BLaER1 (cell line): ENCODE measurements around the gene CASZ1.
A peak's percentile ranks its signal among the peaks of the same experiment; 100 is the strongest.

Experiments
- H3K27ac ChIP-seq: shearing (Covaris generic); formaldehyde crosslinking; 2 replicates; pipeline ENCODE4 v1.8.1; 2022
- H3K27me3 ChIP-seq: shearing (Covaris generic); formaldehyde crosslinking; 2 replicates; pipeline ENCODE4 v1.8.1; 2022
- H3K36me3 ChIP-seq: shearing (Covaris generic); formaldehyde crosslinking; 2 replicates; pipeline ENCODE4 v1.8.1; 2022
- H3K4me1 ChIP-seq: shearing (Covaris generic); formaldehyde crosslinking; 2 replicates; pipeline ENCODE4 v1.8.1; 2022
- H3K4me2 ChIP-seq: shearing (Covaris generic); formaldehyde crosslinking; 2 replicates; pipeline ENCODE4 v1.8.1; 2022
- H3K4me3 ChIP-seq: shearing (Covaris generic); formaldehyde crosslinking; 2 replicates; pipeline ENCODE4 v1.8.1; 2022
- H3K9ac ChIP-seq: shearing (Covaris generic); formaldehyde crosslinking; 2 replicates; pipeline ENCODE4 v1.8.1; 2022
- H3K9me3 ChIP-seq: shearing (Covaris generic); formaldehyde crosslinking; 2 replicates; pipeline ENCODE4 v1.8.1; 2022
- H4K20me1 ChIP-seq: shearing (Covaris generic); formaldehyde crosslinking; 2 replicates; pipeline ENCODE4 v1.8.1; 2022
- Cebpa-rat ChIP-seq: shearing (Covaris generic); IDR thresholded peaks from 2 replicates; pipeline ENCODE4 v1.8.1; 2022

CASZ1 gene

GRCh38 chr1:10795276-10796021 lies 997 bp downstream of the CASZ1 start:
- peaks cover 99% of the 10 kb centered on the region for H3K27me3 ChIP-seq

GRCh38 chr1:10794724-10795275 lies 1.6 kb downstream of the CASZ1 start:
- H3K9ac ChIP-seq: no peak overlapping the region
- no peaks in the 10 kb centered on the region for H3K36me3 ChIP-seq
- no peak overlapping the region for H3K27ac ChIP-seq
- peaks cover 82% of the 10 kb centered on the region for H4K20me1 ChIP-seq
- H3K4me1 ChIP-seq: peaks cover 21% of the 10 kb centered on the region
- H3K4me2 ChIP-seq: peak overlapping the region; percentile 88
- TF ChIP-seq Cebpa-rat: no peak
- peaks cover 99% of the 10 kb centered on the region for H3K27me3 ChIP-seq
- no peaks in the 10 kb centered on the region for H3K9me3 ChIP-seq
- H3K4me3 ChIP-seq: peak overlapping the region; percentile 60

More at GRCh38 chr1:10795276-10796021, 997 bp downstream of the CASZ1 start:
- Histone ChIP-seq H3K9ac (no peak overlapping the region), H3K27ac (no peak overlapping the region), H3K36me3 (no peaks in the 10 kb centered on the region), H3K4me1 (peaks cover 21% of the 10 kb centered on the region), H3K4me3 (peak overlapping the region; percentile 60), H3K4me2 (peak overlapping the region; percentile 88), H3K9me3 (no peaks in the 10 kb centered on the region), H4K20me1 (peaks cover 76% of the 10 kb centered on the region)
- no peak for TF ChIP-seq Cebpa-rat

- H3K4me2 ChIP-seq: peak overlapping the region; percentile 88
- H3K4me3 ChIP-seq: peak overlapping the region; percentile 60; the same call in 1 of the 2 replicates
These were observed 3.3 kb downstream of the CASZ1 start for GRCh38 chr1:10793129-10793651.

GRCh38 chr1:10791105-10791951 lies 5.1 kb downstream of the CASZ1 start:
- Histone ChIP-seq H3K4me1 (peaks cover 21% of the 10 kb centered on the region), H3K27me3 (peaks cover 99% of the 10 kb centered on the region), H3K9ac (no peak overlapping the region), H4K20me1 (peaks cover 85% of the 10 kb centered on the region), H3K9me3 (no peaks in the 10 kb centered on the region), H3K4me2 (no peak overlapping the region), H3K4me3 (no peak overlapping the region), H3K27ac (no peak overlapping the region), H3K36me3 (no peaks in the 10 kb centered on the region)
- no peak for TF ChIP-seq Cebpa-rat

More at GRCh38 chr1:10793129-10793651, 3.3 kb downstream of the CASZ1 start:
- Histone ChIP-seq H4K20me1 (peaks cover 88% of the 10 kb centered on the region), H3K27ac (no peak overlapping the region), H3K36me3 (no peaks in the 10 kb centered on the region), H3K27me3 (peaks cover 99% of the 10 kb centered on the region), H3K9ac (no peak overlapping the region), H3K9me3 (no peaks in the 10 kb centered on the region), H3K4me1 (peaks cover 21% of the 10 kb centered on the region)
- peak; percentile 71 for TF ChIP-seq Cebpa-rat

- peaks cover 98% of the 10 kb centered on the region for H3K27me3 ChIP-seq
- peaks cover 17% of the 10 kb centered on the region for H3K4me1 ChIP-seq
- no peak overlapping the region for H3K9ac ChIP-seq
- H3K4me2 ChIP-seq: no peak overlapping the region
- TF ChIP-seq Cebpa-rat: no peak
- no peak overlapping the region for H3K27ac ChIP-seq
- H3K9me3 ChIP-seq: no peaks in the 10 kb centered on the region
- no peaks in the 10 kb centered on the region for H3K36me3 ChIP-seq
- H3K4me3 ChIP-seq: no peak overlapping the region
- peaks cover 74% of the 10 kb centered on the region for H4K20me1 ChIP-seq
These were observed 6.4 kb downstream of the CASZ1 start for GRCh38 chr1:10789803-10790702.

GRCh38 chr1:10789047-10789791 lies 7.2 kb downstream of the CASZ1 start:
- no peaks in the 10 kb centered on the region for H3K9me3 ChIP-seq
- H3K27me3 ChIP-seq: peaks cover 90% of the 10 kb centered on the region
- peaks cover 11% of the 10 kb centered on the region for H3K4me1 ChIP-seq
- no peaks in the 10 kb centered on the region for H3K36me3 ChIP-seq
- no peak overlapping the region for H3K27ac ChIP-seq
- peaks cover 66% of the 10 kb centered on the region for H4K20me1 ChIP-seq
- H3K4me2 ChIP-seq: no peak overlapping the region
- H3K4me3 ChIP-seq: no peak overlapping the region
- TF ChIP-seq Cebpa-rat: no peak
- no peak overlapping the region for H3K9ac ChIP-seq

- H3K36me3 ChIP-seq: no peaks in the 10 kb centered on the region
- no peak overlapping the region for H3K4me3 ChIP-seq
- no peak overlapping the region for H3K27ac ChIP-seq
- peaks cover 5% of the 10 kb centered on the region for H3K4me1 ChIP-seq
- H3K9ac ChIP-seq: no peak overlapping the region
- no peak overlapping the region for H3K4me2 ChIP-seq
- no peak for TF ChIP-seq Cebpa-rat
- peaks cover 84% of the 10 kb centered on the region for H3K27me3 ChIP-seq
- H3K9me3 ChIP-seq: no peaks in the 10 kb centered on the region
- peaks cover 60% of the 10 kb centered on the region for H4K20me1 ChIP-seq
These were observed 7.8 kb downstream of the CASZ1 start for GRCh38 chr1:10788592-10789006.

GRCh38 chr1:10787286-10787685 lies 9.2 kb downstream of the CASZ1 start:
- no peak overlapping the region for H3K9ac ChIP-seq
- H3K4me3 ChIP-seq: no peak overlapping the region
- H4K20me1 ChIP-seq: peaks cover 49% of the 10 kb centered on the region
- TF ChIP-seq Cebpa-rat: no peak
- no peaks in the 10 kb centered on the region for H3K36me3 ChIP-seq
- H3K27ac ChIP-seq: no peak overlapping the region
- H3K4me1 ChIP-seq: no peaks in the 10 kb centered on the region
- H3K9me3 ChIP-seq: no peaks in the 10 kb centered on the region
- no peak overlapping the region for H3K4me2 ChIP-seq
- peaks cover 70% of the 10 kb centered on the region for H3K27me3 ChIP-seq
